GM23248 (cell line): ENCODE data around the gene RASGEF1C.

ENCODE experiments used
- EZH2 ChIP-seq: fragments of 200-600 bp; sonication (generic); IDR thresholded peaks from 2 replicates; pipeline ENCODE4 v1.6.1; 2018; ENCODE audit warnings: antibody characterized with exemption, mild to moderate bottlenecking; ENCODE audit not compliant: insufficient read depth, poor library complexity, severe bottlenecking
- EZH2phosphoT487 ChIP-seq: fragments of 200-600 bp; sonication (generic); IDR thresholded peaks from 2 replicates; pipeline ENCODE4 v1.6.1; 2018; ENCODE audit warnings: antibody characterized with exemption, moderate library complexity, mild to moderate bottlenecking, low read depth; ENCODE audit not compliant: insufficient read depth

DNA sequence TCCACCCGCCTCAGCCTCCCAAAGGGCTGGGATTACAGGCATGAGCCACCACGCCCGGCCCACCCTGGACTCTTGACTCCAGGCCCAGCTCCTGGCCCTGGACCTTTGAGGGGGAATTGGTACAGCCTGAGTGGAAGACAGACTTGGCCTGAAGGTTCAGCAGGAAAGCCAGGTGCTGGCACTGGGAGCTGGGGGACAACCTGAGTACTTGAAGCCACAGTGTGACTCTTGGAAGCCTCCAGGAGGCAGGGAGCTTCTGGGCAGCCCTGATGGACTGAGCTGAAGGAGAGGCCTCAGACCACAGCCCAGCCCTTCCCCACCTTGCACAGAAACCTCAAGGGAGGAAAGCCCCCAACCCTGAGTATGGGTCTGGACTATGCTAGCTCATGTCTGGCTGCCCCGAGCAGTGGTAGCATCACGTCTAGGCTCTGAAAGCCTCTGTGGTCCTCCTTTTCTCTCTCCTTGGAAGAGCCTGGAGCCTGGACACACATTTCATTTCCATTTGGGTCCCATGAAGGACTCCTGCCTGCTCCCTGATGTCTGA, 54.1 kb downstream of the RASGEF1C start:
- TF ChIP-seq EZH2 (no peak), EZH2phosphoT487 (no peak)
